Mammary epithelial cell (primary cell): ENCODE measurements around the gene BIRC3.

Source experiments
- EZH2 ChIP-seq: IDR thresholded peaks from 2 replicates; pipeline ENCODE4 v1.6.1; 2012; ENCODE audit warnings: low read length, inconsistent platforms, borderline replicate concordance
- TF ChIP-seq, protein P1 (sequence below), 2 donors: IDR thresholded peaks in 1 of 2; conservative IDR thresholded peaks in 1 of 2; 2 replicates each; pipeline ENCODE4 v1.5.1; 2011 to 2012; ENCODE audit warnings: inconsistent platforms in 2 of 2, low read length in 2 of 2, mild to moderate bottlenecking in 2 of 2, control low read depth in 1 of 2, low read depth in 1 of 2; ENCODE audit not compliant: insufficient read depth in 1 of 2; ENCODE audit errors: extremely low read depth in 1 of 2

DNA sequence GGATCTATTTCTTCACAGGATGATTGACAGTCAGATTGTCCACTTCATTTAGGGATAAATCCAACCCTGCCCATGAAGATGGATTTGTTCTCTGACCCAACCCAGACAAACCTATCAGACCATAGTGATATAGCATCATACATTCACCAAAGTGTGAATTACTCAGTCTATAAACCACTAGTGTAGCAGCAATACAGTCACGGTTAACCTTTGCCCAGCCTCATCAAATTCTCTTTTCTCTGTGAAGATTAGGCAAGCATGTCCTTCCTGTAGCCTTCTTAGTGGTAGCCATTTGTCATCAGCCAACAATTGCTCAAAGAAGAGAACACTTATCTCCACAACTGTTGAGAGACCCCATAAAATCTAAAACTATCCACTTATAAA is 15.3 kb downstream of the BIRC3 start:
- TF ChIP-seq, protein P1, sequence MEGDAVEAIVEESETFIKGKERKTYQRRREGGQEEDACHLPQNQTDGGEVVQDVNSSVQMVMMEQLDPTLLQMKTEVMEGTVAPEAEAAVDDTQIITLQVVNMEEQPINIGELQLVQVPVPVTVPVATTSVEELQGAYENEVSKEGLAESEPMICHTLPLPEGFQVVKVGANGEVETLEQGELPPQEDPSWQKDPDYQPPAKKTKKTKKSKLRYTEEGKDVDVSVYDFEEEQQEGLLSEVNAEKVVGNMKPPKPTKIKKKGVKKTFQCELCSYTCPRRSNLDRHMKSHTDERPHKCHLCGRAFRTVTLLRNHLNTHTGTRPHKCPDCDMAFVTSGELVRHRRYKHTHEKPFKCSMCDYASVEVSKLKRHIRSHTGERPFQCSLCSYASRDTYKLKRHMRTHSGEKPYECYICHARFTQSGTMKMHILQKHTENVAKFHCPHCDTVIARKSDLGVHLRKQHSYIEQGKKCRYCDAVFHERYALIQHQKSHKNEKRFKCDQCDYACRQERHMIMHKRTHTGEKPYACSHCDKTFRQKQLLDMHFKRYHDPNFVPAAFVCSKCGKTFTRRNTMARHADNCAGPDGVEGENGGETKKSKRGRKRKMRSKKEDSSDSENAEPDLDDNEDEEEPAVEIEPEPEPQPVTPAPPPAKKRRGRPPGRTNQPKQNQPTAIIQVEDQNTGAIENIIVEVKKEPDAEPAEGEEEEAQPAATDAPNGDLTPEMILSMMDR (conservative IDR thresholded peaks at IDR 0.05 in 1 of 2, IDR thresholded peaks at IDR 0.05 in 1 of 2; ENCODE audit: extremely low read depth in 1 of 2, insufficient read depth in 1 of 2, low read depth in 1 of 2, low read length in 2 of 2): no peak
- no peak for TF ChIP-seq EZH2
